ENCODE data around the gene S100A8.

GRCh38 chr1:153345187-153346076 is 45.4 kb downstream of the S100A8 start:
- TF ChIP-seq, protein P1, sequence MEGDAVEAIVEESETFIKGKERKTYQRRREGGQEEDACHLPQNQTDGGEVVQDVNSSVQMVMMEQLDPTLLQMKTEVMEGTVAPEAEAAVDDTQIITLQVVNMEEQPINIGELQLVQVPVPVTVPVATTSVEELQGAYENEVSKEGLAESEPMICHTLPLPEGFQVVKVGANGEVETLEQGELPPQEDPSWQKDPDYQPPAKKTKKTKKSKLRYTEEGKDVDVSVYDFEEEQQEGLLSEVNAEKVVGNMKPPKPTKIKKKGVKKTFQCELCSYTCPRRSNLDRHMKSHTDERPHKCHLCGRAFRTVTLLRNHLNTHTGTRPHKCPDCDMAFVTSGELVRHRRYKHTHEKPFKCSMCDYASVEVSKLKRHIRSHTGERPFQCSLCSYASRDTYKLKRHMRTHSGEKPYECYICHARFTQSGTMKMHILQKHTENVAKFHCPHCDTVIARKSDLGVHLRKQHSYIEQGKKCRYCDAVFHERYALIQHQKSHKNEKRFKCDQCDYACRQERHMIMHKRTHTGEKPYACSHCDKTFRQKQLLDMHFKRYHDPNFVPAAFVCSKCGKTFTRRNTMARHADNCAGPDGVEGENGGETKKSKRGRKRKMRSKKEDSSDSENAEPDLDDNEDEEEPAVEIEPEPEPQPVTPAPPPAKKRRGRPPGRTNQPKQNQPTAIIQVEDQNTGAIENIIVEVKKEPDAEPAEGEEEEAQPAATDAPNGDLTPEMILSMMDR (IDR thresholded peaks at IDR 0.05), result no peak
- TF ChIP-seq POLR2A (IDR thresholded peaks at IDR 0.05), result no peak

Data from body of pancreas (tissue), 4 donors.